GM12801 (cell line): ENCODE measurements around the gene AKT2.

Experiments
- TF ChIP-seq, protein P1 (sequence below): IDR thresholded peaks from one replicate; pipeline ENCODE4 v1.5.1; 2011; ENCODE audit warnings: control low read depth; ENCODE audit not compliant: insufficient read length; ENCODE audit errors: extremely low read depth

Gene AKT2

DNA sequence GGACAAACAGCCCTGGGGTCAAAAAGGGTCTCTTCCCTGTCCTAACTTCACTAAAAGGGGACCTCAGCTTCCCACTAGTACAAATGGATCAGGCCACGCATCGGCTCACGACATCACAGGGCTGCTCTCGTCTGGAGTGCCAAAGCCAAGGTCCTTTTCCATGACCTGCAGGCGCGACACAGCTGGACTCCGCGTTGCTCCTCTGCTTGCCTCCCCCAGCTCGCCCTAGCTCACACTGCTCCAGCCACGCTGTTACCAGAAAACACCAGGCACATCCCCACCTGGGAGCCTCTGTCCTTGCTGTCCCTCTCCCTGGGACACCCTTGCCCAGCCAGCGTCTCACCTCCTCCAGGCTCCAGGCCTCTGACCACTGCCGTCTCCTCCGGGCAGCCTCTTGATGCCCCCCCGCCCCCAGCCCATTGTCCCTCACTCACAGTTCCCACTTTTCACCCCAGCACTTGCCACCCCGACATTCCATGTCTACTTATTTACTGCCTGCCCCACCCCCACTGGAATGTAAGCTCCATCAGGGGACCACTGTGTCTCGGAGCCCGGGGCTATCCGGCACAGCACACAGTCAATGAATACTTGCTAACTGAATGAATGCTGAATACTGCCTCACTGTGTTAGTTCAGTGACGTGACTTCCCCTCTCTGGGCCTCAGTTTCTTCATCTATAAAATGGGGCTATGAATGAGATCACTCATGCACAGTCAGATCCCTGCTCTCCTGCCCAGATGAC is 20.7 kb downstream of the AKT2 start:
- TF ChIP-seq, protein P1, sequence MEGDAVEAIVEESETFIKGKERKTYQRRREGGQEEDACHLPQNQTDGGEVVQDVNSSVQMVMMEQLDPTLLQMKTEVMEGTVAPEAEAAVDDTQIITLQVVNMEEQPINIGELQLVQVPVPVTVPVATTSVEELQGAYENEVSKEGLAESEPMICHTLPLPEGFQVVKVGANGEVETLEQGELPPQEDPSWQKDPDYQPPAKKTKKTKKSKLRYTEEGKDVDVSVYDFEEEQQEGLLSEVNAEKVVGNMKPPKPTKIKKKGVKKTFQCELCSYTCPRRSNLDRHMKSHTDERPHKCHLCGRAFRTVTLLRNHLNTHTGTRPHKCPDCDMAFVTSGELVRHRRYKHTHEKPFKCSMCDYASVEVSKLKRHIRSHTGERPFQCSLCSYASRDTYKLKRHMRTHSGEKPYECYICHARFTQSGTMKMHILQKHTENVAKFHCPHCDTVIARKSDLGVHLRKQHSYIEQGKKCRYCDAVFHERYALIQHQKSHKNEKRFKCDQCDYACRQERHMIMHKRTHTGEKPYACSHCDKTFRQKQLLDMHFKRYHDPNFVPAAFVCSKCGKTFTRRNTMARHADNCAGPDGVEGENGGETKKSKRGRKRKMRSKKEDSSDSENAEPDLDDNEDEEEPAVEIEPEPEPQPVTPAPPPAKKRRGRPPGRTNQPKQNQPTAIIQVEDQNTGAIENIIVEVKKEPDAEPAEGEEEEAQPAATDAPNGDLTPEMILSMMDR = no peak

- TF ChIP-seq, protein P1 = no peak
These were observed 21.5 kb downstream of the AKT2 start for GRCh38 chr19:40263440-40264313.

DNA sequence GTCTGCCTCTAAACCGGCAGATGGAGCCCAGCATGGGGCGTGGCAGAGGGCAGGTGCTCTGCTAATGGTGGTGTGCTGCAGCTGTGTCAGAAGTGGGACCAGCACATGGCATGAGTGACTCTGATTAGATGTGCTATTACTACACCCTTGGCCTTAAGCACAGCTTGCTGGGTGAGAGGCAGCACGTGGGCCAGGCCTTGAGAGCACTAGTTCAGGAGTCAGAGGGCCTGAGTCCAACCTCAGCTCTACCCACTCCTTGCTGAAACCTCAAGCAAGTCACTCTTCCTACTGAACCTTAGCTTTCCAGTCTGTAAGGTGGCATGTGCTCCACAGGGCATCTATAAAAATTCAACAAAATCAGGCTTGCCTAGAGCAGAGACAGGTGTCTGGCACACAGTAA is 22.7 kb downstream of the AKT2 start:
- TF ChIP-seq, protein P1 = no peak

- TF ChIP-seq, protein P1 = no peak
These were observed 23.5 kb downstream of the AKT2 start for GRCh38 chr19:40261631-40262030.

DNA sequence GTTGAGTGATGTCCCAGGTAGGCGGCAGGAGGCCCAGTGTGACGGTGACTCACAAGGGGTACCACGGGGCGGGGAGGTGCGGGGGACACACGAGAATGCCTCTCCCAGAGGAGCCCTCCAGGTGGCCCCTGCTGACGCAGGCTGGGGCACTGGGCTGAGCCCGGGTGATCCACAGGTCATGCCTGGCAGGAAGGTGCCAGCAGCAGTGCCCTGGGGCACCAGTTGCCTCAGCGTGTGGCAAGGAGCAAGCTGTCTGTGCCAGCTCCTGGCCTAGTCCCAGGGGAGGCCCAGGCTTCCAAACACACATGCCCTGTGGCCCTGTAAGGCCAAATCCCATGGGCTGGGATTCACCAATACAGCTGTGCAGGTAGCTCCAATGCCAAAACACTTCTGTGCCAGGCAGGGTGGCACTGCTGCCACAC is 28.0 kb downstream of the AKT2 start:
- TF ChIP-seq, protein P1 = no peak

GRCh38 chr19:40256512-40256911 is 28.6 kb downstream of the AKT2 start:
- TF ChIP-seq, protein P1 = no peak

DNA sequence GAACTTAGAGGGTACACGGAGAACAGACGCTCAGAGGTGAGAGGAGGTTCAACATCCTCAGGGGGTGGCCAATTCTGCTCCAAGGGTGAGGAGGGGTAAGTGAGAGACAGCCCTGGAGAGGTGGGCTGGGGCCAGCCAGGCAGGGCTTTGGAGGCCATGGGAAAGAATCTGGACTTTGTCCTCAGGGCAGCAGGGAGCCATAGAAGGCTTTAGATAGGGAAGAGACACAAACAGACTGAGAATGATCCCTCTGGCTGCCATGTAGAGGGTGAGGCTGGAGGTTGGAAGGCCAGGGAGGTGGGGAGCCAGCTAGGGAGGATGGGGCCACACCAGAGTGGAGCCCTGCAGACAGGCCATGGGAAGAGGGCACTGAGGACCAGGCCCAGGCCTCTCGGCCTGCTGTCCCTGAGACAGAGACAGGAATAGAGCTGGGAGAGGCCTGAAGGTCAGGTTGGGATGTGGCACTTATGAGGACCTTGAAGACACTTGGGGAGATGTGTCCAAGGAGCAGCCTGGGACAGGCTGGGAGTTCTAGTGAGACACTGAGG is 29.5 kb downstream of the AKT2 start:
- TF ChIP-seq, protein P1 = no peak
